Fibroblast of lung (primary cell): ENCODE data around the gene L3MBTL4.

Experiments used
- EZH2 ChIP-seq: IDR thresholded peaks from 2 replicates; pipeline ENCODE4 v1.5.1; 2012; ENCODE audit warnings: low read length, control low read depth, mild to moderate bottlenecking; ENCODE audit errors: missing control alignments
- TF ChIP-seq, protein P1 (sequence below), 2 donors: IDR thresholded peaks in 1 of 2; conservative IDR thresholded peaks in 1 of 2; 1 replicate in 1 of 2; 2 replicates in 1 of 2; pipeline ENCODE4 v1.5.1; 2011 to 2012; ENCODE audit warnings: low read length in 2 of 2, control low read depth in 1 of 2, inconsistent platforms in 1 of 2, low read depth in 1 of 2, mild to moderate bottlenecking in 1 of 2

DNA sequence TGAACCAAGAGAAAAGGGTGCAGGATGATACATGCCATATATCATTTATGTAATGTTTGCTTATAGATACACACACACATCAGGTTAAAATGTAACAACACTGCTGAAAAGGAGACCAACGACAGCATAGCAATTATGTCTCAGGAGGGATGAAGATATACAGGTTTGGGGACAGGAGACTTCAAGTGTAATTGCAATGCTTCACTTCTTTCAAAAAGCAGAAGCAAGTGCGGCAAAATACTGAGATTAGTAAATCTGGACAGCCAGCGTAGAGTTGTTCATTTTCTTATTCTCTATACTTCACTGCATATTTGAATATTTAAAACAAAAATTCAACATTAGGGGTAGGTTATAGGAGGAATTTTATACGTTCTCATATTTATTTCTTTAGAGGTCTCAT, 87.2 kb downstream of the L3MBTL4 start:
- TF ChIP-seq, protein P1, sequence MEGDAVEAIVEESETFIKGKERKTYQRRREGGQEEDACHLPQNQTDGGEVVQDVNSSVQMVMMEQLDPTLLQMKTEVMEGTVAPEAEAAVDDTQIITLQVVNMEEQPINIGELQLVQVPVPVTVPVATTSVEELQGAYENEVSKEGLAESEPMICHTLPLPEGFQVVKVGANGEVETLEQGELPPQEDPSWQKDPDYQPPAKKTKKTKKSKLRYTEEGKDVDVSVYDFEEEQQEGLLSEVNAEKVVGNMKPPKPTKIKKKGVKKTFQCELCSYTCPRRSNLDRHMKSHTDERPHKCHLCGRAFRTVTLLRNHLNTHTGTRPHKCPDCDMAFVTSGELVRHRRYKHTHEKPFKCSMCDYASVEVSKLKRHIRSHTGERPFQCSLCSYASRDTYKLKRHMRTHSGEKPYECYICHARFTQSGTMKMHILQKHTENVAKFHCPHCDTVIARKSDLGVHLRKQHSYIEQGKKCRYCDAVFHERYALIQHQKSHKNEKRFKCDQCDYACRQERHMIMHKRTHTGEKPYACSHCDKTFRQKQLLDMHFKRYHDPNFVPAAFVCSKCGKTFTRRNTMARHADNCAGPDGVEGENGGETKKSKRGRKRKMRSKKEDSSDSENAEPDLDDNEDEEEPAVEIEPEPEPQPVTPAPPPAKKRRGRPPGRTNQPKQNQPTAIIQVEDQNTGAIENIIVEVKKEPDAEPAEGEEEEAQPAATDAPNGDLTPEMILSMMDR (conservative IDR thresholded peaks at IDR 0.05 in 1 of 2, IDR thresholded peaks at IDR 0.05 in 1 of 2; ENCODE audit: low read depth in 1 of 2, low read length in 2 of 2), result no peak
- TF ChIP-seq EZH2, result no peak
